ENCODE measurements around the gene TEX19. TPM values are rescaled to one million over a fixed set of nuclear protein-coding genes. Genes with fewer than 3 reads are reported as not detected.
A peak's percentile ranks its signal among the peaks of the same experiment; 100 is the strongest.

The TEX19 gene
- total RNA-seq, 1 experiment from 2014 or later: 0.21 TPM

DNA sequence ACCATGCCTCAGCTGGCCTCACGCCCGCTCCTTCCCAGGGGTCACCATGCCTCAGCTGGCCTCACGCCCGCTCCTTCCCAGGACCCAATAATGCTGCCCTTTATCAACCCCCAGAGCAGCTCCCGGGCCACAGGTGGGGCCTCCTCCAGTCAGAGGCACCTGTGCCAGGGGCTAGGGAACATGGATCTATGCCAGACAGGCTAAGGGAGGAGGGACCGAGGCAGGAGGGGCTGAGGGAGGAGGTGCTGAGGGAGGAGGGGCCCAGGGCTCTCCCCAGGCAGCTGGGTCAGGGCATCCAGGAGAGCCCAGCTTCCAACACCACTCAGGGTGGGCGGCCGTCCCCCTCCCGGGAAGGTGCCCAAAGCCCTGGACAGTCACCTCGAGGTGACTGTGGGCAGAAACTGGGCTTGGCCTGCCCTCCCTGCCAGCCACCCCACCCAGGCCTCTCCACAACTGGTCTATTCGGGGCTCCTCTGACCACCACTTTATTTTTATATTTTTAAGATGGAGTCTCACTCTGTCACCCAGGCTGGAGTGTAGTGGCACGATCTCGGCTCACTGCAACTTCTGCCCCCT lies 31.9 kb downstream of the TEX19 start:
- DNase-seq (ENCODE audit: low read depth, low spot score): no peak
- ChIA-PET CTCF (no interaction called here), POLR2A (interaction anchor here (0.6 to 0.7 kb wide), 2 partner anchors 11 to 13 kb away, joined by 5 read pairs; no protein-coding TSS in a partner anchor)
- in situ Hi-C loops (cut with HindIII; ENCODE audit: low pct_unique_long_range_greater_than_20kb, low sequenced_read_pairs) (no loop called here), intact Hi-C loops (cut with micrococcal nuclease; ENCODE audit: unreplicated experiment) (no loop called here)
- no peak overlapping the region for H3K27ac ChIP-seq (ENCODE audit: low read length)
- no peaks in the 10 kb centered on the region for H3K9me3 ChIP-seq (ENCODE audit: control insufficient read depth, insufficient read depth, low read depth, low read length)
- no peak for ATAC-seq
- H3K4me3 ChIP-seq (ENCODE audit: low read depth in 2 of 2, low read length in 2 of 2): no peak overlapping the region
- no peaks in the 10 kb centered on the region for H3K36me3 ChIP-seq (ENCODE audit: control insufficient read depth, insufficient read depth, low read length)
- H3K27me3 ChIP-seq (ENCODE audit: control insufficient read depth, insufficient read depth, low read length): no peaks in the 10 kb centered on the region
- TSS peak; percentile 53 for BruUV-seq (replicated peaks)
- TF ChIP-seq POLR2AphosphoS5 (IDR thresholded peaks at IDR 0.05; ENCODE audit: low read depth, low read length): no peak
- no peak for TF ChIP-seq TCF7L2 (IDR thresholded peaks at IDR 0.05; ENCODE audit: low read depth, low read length)
- TF ChIP-seq, protein P1, sequence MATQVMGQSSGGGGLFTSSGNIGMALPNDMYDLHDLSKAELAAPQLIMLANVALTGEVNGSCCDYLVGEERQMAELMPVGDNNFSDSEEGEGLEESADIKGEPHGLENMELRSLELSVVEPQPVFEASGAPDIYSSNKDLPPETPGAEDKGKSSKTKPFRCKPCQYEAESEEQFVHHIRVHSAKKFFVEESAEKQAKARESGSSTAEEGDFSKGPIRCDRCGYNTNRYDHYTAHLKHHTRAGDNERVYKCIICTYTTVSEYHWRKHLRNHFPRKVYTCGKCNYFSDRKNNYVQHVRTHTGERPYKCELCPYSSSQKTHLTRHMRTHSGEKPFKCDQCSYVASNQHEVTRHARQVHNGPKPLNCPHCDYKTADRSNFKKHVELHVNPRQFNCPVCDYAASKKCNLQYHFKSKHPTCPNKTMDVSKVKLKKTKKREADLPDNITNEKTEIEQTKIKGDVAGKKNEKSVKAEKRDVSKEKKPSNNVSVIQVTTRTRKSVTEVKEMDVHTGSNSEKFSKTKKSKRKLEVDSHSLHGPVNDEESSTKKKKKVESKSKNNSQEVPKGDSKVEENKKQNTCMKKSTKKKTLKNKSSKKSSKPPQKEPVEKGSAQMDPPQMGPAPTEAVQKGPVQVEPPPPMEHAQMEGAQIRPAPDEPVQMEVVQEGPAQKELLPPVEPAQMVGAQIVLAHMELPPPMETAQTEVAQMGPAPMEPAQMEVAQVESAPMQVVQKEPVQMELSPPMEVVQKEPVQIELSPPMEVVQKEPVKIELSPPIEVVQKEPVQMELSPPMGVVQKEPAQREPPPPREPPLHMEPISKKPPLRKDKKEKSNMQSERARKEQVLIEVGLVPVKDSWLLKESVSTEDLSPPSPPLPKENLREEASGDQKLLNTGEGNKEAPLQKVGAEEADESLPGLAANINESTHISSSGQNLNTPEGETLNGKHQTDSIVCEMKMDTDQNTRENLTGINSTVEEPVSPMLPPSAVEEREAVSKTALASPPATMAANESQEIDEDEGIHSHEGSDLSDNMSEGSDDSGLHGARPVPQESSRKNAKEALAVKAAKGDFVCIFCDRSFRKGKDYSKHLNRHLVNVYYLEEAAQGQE (IDR thresholded peaks at IDR 0.05; ENCODE audit: insufficient read depth in 1 of 2, low read depth in 2 of 2, low read length in 1 of 2): no peak
- no peak for TF ChIP-seq SIN3A (IDR thresholded peaks at IDR 0.05; ENCODE audit: borderline replicate concordance, insufficient read depth, low read depth, low read length)
- TF ChIP-seq, protein P2, sequence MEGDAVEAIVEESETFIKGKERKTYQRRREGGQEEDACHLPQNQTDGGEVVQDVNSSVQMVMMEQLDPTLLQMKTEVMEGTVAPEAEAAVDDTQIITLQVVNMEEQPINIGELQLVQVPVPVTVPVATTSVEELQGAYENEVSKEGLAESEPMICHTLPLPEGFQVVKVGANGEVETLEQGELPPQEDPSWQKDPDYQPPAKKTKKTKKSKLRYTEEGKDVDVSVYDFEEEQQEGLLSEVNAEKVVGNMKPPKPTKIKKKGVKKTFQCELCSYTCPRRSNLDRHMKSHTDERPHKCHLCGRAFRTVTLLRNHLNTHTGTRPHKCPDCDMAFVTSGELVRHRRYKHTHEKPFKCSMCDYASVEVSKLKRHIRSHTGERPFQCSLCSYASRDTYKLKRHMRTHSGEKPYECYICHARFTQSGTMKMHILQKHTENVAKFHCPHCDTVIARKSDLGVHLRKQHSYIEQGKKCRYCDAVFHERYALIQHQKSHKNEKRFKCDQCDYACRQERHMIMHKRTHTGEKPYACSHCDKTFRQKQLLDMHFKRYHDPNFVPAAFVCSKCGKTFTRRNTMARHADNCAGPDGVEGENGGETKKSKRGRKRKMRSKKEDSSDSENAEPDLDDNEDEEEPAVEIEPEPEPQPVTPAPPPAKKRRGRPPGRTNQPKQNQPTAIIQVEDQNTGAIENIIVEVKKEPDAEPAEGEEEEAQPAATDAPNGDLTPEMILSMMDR (IDR thresholded peaks at IDR 0.05): no peak
- peaks cover 18% of the 10 kb centered on the region for H3K4me1 ChIP-seq (ENCODE audit: control insufficient read depth, insufficient read depth, low read length)

DNA sequence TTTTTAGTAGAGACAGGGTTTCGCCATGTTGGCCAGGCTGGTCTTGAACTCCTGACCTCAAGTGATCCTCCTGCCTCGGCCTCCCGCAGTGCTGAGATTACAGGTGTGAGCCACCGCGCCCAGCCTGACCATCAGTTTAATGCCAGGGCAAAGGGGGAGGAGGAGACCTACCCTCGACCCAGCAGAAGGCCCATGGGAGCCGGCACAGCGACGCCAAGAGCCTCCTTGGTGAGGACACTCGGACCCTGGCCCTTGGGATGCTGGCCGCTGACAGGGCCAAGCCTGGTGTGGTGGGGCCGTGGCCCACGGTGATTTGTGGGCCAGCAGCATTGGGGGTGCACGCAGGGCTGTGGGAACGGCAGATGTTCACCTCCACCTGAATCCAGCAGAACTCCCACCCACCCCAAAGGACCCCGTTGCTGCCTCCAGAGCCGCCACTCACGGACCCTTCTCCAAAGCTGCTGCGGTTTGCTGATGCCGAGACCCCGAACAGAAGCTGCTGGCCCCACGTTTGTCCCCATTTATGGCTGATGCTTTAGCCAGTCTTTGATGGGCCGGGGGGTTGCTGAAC lies 32.5 kb downstream of the TEX19 start:
- ChIA-PET CTCF (interaction anchor here (0.6 kb wide), 1 partner anchor 8 kb away, joined by 4 read pairs; no protein-coding TSS in a partner anchor), POLR2A (interaction anchor here (0.7 kb wide), 1 partner anchor 14 kb away, joined by 5 read pairs; no protein-coding TSS in a partner anchor)
- TF ChIP-seq, protein P1 (IDR thresholded peaks at IDR 0.05; ENCODE audit: insufficient read depth in 1 of 2, low read depth in 2 of 2, low read length in 1 of 2): no peak
- TF ChIP-seq POLR2AphosphoS5 (IDR thresholded peaks at IDR 0.05; ENCODE audit: low read depth, low read length) (no peak), TCF7L2 (IDR thresholded peaks at IDR 0.05; ENCODE audit: low read depth, low read length) (no peak), SIN3A (IDR thresholded peaks at IDR 0.05; ENCODE audit: borderline replicate concordance, insufficient read depth, low read depth, low read length) (no peak)
- TF ChIP-seq, protein P2 (IDR thresholded peaks at IDR 0.05): no peak
- Histone ChIP-seq H3K9me3 (ENCODE audit: control insufficient read depth, insufficient read depth, low read depth, low read length) (no peaks in the 10 kb centered on the region), H3K27ac (ENCODE audit: low read length) (no peak overlapping the region), H3K4me3 (ENCODE audit: low read depth in 2 of 2, low read length in 2 of 2) (no peak overlapping the region), H3K27me3 (ENCODE audit: control insufficient read depth, insufficient read depth, low read length) (no peaks in the 10 kb centered on the region), H3K36me3 (ENCODE audit: control insufficient read depth, insufficient read depth, low read length) (no peaks in the 10 kb centered on the region), H3K4me1 (ENCODE audit: control insufficient read depth, insufficient read depth, low read length) (peaks cover 13% of the 10 kb centered on the region)
- ATAC-seq (no peak), DNase-seq (ENCODE audit: low read depth, low spot score) (no peak)
- intact Hi-C loops (cut with micrococcal nuclease; ENCODE audit: unreplicated experiment): no loop called here
- no TSS peak for BruUV-seq (replicated peaks)
- in situ Hi-C loops (cut with HindIII; ENCODE audit: low pct_unique_long_range_greater_than_20kb, low sequenced_read_pairs): no loop called here
